Esophagus (tissue), 2 donors: Measurements from ENCODE around the gene SLC16A12. TPM values are rescaled to one million over a fixed set of nuclear protein-coding genes. Genes with fewer than 3 reads are reported as not detected.
"Not testable (repeated sequence)": the region's sequence is repeated elsewhere in the genome, so short reads cannot be mapped to it uniquely, and the experiment has no call there.

Source experiments
- H3K27ac ChIP-seq, 2 donors: one replicate each; pipeline ENCODE4 v1.5.1; 2013; ENCODE audit warnings: low read depth in 2 of 2, mild to moderate bottlenecking in 2 of 2, inconsistent platforms in 1 of 2, low read length in 1 of 2, moderate library complexity in 1 of 2
- H3K27me3 ChIP-seq, 2 donors: one replicate each; pipeline ENCODE4 v1.6.1; 2013; ENCODE audit warnings: low read length in 2 of 2, control low read depth in 1 of 2, mild to moderate bottlenecking in 1 of 2; ENCODE audit not compliant: insufficient read depth in 2 of 2, control insufficient read depth in 1 of 2
- H3K36me3 ChIP-seq, 2 donors: one replicate each; pipeline ENCODE4 v1.6.1; 2013; ENCODE audit warnings: low read length in 1 of 2; ENCODE audit not compliant: control insufficient read depth in 2 of 2, insufficient read depth in 2 of 2
- H3K4me1 ChIP-seq, 2 donors: one replicate each; pipeline ENCODE4 v1.6.1; 2013; ENCODE audit warnings: low read length in 1 of 2; ENCODE audit not compliant: control insufficient read depth in 2 of 2, insufficient read depth in 2 of 2
- H3K4me3 ChIP-seq, 2 donors: one replicate each; pipeline ENCODE4 v1.5.1; 2013; ENCODE audit warnings: low read length in 2 of 2, mild to moderate bottlenecking in 2 of 2, low read depth in 1 of 2, moderate library complexity in 1 of 2
- H3K9me3 ChIP-seq, 2 donors: one replicate each; pipeline ENCODE4 v1.6.1; 2013; ENCODE audit warnings: mild to moderate bottlenecking in 2 of 2, low read depth in 1 of 2, low read length in 1 of 2, moderate library complexity in 1 of 2; ENCODE audit not compliant: control insufficient read depth in 2 of 2, insufficient read depth in 1 of 2
- WGBS, 2 donors: extraction: QIAGEN DNeasy Blood & Tissue Kit; methylation state at CpG; one replicate each; pipeline ENCODE4 v1.1.7; 2013; 5-methylcytosine and 5-hydroxymethylcytosine counted together
- polyA plus RNA-seq, 2 donors: library from polyadenylated mRNA; stranded (reverse); fragments of 200-250 nt; gene quantifications; one replicate each; pipeline ENCODE4 v1.2.3, GENCODE V29; 2013
- donor health status: healthy with polysubstance abuse.
- donor health status: Bipolar disorder and iron deficiency.

The SLC16A12 gene
- polyA plus RNA-seq, 2 donors = 0.02 to 0.05 TPM

DNA sequence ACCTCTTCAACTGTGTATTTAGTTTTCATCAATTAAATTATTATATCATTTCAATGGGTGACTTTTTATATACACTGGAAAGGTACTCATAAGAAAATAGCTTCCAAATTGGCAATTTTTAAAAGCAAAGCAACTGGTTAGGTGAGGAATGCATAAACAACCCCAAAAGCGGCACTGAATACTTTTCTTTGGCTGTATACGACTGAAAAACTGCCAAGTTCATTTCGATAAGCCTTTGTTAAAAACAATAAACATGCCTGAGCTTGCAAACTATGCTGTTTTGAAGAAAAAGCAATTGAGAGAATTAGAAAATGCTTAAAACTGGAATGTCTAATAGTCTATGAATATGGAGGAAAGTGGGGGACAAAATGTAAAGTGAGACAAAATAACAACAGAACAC is 2.9 kb downstream of the SLC16A12 start:
- Histone ChIP-seq H3K4me1 (peaks cover 3 to 5% of the 10 kb centered on the region in 2 donors), H3K4me3 (no peak overlapping the region), H3K9me3 (no peaks in the 10 kb centered on the region), H3K36me3 (no peaks in the 10 kb centered on the region), H3K27ac (no peak overlapping the region), H3K27me3 (peaks cover 8 to 17% of the 10 kb centered on the region in 2 donors)
- 44 to 50% methylated on average over 3 of the region's 3 CpGs for WGBS, 2 donors

DNA sequence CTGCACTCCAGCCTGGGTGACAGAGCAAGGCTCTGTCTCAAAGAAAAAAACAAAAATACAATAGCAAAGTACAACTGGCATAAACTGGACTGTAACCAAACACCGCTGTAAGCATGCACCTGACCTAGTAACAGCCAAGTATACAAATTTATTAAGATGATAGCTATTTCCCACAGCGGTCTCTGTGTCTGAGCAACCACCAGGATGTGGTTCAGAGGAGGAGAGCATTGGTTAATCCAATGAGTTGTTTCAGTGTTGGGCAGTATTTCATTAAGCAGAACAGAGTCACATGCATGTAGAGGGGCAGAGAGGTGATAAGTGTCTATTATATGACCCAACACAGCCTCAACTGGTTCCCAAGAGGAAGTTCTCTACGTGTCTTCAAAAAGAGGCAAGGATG is 4.0 kb downstream of the SLC16A12 start:
- no peaks in the 10 kb centered on the region for H3K36me3 ChIP-seq
- peaks cover 3 to 5% of the 10 kb centered on the region in 2 donors for H3K4me1 ChIP-seq
- no peaks in the 10 kb centered on the region for H3K9me3 ChIP-seq
- WGBS, 2 donors = 80 to 88% methylated on average over 3 of the region's 3 CpGs
- H3K27me3 ChIP-seq = peaks cover 6 to 17% of the 10 kb centered on the region in 2 donors
- H3K27ac ChIP-seq = no peak overlapping the region
- no peak overlapping the region for H3K4me3 ChIP-seq

DNA sequence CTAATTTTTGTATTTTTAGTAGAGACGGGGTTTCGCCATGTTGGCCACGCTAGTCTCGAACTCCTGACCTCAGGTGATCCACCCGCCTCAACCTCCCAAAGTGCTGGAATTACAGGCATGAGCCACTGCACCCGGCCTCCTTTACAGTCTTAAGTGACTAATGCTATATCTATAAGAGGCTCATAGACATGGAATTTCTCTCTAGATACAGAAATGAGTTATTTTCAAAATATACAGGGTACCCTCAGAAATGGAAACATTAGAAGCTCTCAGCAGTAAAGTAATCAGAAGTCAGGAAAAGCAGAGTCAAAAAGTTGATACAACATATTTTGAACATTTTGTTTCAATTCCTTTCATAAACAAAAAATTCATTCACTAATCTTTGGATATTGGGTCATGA is 5.7 kb downstream of the SLC16A12 start:
- 91 to 96% methylated on average over 6 of the region's 6 CpGs for WGBS, 2 donors
- H3K4me3 ChIP-seq, H3K27ac ChIP-seq, H3K27me3 ChIP-seq, H3K4me1 ChIP-seq, H3K36me3 ChIP-seq, H3K9me3 ChIP-seq: not testable (repeated sequence)

DNA sequence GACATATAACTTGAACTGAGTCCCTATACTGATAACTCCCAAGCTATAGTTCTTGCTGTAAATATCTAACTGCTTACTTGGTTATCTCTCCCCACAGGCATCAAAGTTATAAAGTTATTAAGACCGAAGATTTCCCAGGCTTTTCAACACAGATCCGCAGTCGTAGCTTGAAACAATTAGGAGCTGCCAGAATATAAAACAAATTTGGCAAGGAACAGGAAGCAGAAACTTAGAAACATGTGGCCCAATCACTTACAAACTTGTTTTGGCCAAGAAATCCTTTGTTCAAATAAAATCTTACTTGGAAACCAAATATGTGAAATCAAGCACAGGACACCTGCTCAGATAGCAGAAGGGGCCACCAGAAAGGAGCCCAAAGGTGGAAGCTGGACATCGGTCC is 9.0 kb downstream of the SLC16A12 start:
- H3K4me1 ChIP-seq = no peaks in the 10 kb centered on the region
- no peak overlapping the region for H3K27ac ChIP-seq
- 42 to 60% methylated on average over 4 of the region's 4 CpGs for WGBS, 2 donors

DNA sequence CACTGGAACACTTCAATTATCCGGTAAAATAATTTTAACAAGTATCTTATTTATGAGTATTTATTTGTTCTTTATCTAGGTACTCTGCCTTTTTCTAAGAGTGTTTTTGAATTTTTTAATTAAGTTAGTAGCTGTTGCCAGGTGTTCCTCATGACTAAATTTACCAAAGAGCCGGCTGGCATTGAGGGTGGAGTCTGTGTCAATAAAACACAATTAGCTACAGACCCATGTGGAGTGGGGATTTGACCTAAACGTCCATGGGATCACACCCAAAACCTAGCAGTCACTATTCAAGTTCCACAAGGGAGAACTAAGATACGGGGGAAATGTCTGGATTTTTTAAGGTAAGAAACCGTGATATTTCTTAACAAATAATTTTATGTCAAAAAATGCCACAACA is 9.8 kb downstream of the SLC16A12 start:
- H3K27me3 ChIP-seq = no peaks in the 10 kb centered on the region
- no peak overlapping the region for H3K27ac ChIP-seq
- 58 to 63% methylated on average over 5 of the region's 5 CpGs for WGBS, 2 donors
- no peaks in the 10 kb centered on the region for H3K4me1 ChIP-seq
- H3K4me3 ChIP-seq = no peak overlapping the region
- no peaks in the 10 kb centered on the region for H3K9me3 ChIP-seq
- no peaks in the 10 kb centered on the region for H3K36me3 ChIP-seq

More for the DNA sequence above, 9.0 kb downstream of the SLC16A12 start:
- Histone ChIP-seq H3K36me3 (no peaks in the 10 kb centered on the region), H3K4me3 (no peak overlapping the region), H3K27me3 (no peaks in the 10 kb centered on the region), H3K9me3 (no peaks in the 10 kb centered on the region)

DNA sequence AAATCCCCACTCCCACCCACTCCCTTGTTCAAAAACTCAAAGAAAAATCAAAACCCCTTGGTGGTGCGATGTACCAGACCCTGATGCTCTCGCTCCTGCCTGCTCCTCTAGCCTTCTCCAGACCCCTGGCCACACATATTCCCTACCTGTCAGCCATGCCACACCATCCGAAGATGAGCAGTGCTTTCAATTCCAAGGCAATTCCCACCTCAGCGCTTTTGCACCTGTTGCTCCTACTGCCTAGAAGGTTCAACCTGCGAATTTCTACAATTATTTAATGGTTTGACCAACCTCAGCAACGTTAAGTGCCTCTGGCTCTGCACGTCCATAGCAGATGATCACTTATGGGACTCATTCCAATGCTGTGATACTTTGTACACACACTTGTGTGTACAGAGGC is 11.1 kb downstream of the SLC16A12 start:
- H3K36me3 ChIP-seq = no peaks in the 10 kb centered on the region
- H3K27me3 ChIP-seq = no peaks in the 10 kb centered on the region
- H3K4me3 ChIP-seq = no peak overlapping the region
- no peak overlapping the region for H3K27ac ChIP-seq
- 87 to 89% methylated on average over 7 of the region's 7 CpGs for WGBS, 2 donors
- no peaks in the 10 kb centered on the region for H3K9me3 ChIP-seq
- H3K4me1 ChIP-seq = no peaks in the 10 kb centered on the region

DNA sequence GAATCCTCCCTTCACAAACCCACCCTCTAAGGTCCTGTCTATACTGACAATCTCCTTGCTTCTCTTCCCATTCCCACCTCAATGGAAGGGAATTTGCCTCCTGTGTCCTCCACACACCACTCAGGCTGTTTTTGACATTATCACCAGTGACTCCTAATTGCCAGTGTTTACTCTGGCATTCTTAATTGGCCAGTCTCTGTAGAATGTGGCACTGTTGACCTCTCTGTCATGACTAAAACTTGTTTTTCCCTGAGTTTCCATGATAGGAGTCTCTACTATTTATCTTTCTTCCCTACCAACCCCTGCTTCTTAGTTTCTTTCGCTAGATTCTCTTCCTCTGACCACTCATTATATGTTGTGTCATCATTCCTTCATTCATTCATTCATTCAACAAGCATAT is 12.1 kb downstream of the SLC16A12 start:
- H3K27me3 ChIP-seq = no peaks in the 10 kb centered on the region
- no peak overlapping the region for H3K27ac ChIP-seq
- no peak overlapping the region for H3K4me3 ChIP-seq
- WGBS, 2 donors = 84 to 93% methylated on average over 1 of the region's 1 CpG
- no peaks in the 10 kb centered on the region for H3K36me3 ChIP-seq
- H3K9me3 ChIP-seq = no peaks in the 10 kb centered on the region
- H3K4me1 ChIP-seq = no peaks in the 10 kb centered on the region

DNA sequence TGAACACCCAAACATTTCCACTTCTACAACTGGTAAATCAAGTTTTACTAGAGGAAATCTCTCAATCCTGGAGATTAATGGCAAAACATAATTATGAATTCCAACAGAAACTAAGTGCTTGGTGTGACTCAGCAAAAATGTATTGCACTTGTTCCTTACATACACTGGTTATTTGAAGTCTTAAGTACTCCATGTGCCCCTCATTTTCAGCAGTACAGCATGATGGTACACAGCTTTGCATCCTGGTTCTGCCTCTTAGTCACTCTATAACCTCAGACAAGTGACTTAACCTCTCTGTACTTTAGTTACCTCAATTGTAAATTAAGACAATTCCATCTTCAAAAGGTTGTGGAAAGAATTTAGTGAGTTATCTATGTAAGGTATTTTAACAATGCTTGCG is 12.9 kb downstream of the SLC16A12 start:
- Histone ChIP-seq H3K36me3 (no peaks in the 10 kb centered on the region), H3K27ac (no peak overlapping the region), H3K4me3 (no peak overlapping the region), H3K4me1 (no peaks in the 10 kb centered on the region), H3K27me3 (no peaks in the 10 kb centered on the region), H3K9me3 (no peaks in the 10 kb centered on the region)
- WGBS, 2 donors = 93 to 100% methylated on average over 1 of the region's 1 CpG

DNA sequence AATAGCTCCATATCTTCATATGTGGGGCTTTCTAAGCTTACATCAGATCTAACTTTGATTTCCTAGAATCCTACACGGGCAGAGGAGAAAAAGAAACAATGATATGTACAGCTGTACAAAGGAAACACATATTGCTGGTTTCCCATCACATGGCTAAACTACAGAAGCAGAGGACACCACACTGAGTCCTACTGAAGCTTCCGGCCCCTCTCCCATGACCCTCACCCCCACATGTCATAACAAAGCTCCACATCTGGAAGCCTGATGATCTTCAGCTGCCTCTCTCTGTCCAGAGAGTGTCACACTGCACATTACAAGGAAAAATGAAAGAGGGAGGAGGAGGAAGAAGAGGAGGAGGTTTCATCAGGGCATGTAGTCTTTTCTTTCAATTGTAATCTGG is 14.0 kb downstream of the SLC16A12 start:
- no peak overlapping the region for H3K4me3 ChIP-seq
- no peaks in the 10 kb centered on the region for H3K4me1 ChIP-seq
- 55 to 56% methylated on average over 2 of the region's 2 CpGs for WGBS, 2 donors
- H3K36me3 ChIP-seq = no peaks in the 10 kb centered on the region
- H3K9me3 ChIP-seq = no peaks in the 10 kb centered on the region
- no peaks in the 10 kb centered on the region for H3K27me3 ChIP-seq
- no peak overlapping the region for H3K27ac ChIP-seq

DNA sequence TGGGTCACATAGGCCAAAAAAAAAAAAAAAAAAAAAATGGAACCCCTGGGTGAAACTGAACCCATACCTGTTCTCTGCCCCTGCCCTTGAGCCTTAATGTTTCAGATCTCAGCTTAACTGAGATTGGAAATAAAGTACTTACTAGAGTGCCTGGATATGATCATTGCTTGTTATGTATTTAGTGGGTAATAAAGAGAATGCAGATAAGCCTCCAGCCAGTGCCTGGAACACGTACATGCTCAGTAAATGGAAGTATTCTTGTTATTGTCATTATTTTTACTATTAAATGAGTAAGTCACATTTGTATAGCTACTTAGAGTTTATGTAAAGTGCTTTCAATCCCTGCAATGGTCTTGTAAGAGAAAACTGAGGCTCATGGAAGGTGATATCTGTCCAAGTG is 14.7 kb downstream of the SLC16A12 start:
- Histone ChIP-seq H3K27ac (no peak overlapping the region), H3K36me3 (no peaks in the 10 kb centered on the region), H3K4me1 (no peaks in the 10 kb centered on the region), H3K9me3 (no peaks in the 10 kb centered on the region), H3K4me3 (no peak overlapping the region), H3K27me3 (no peaks in the 10 kb centered on the region)
- WGBS, 2 donors = 74 to 92% methylated on average over 1 of the region's 1 CpG
